ENCODE data around the gene ASAP3. TPM values are rescaled to one million over a fixed set of nuclear protein-coding genes. Genes with fewer than 3 reads are reported as not detected.

The ASAP3 gene
- total and polyA plus RNA-seq, 2 experiments from 2014 or later, result 28.8 to 45.1 TPM

- Histone ChIP-seq H3K4me1 (ENCODE audit: insufficient read depth) (peaks cover 21% of the 10 kb centered on the region), H3K36me3 (replicated peaks; ENCODE audit: insufficient read depth, low read depth) (no peaks in the 10 kb centered on the region), H3K79me2 (peaks cover 83% of the 10 kb centered on the region), H3K9me2 (replicated peaks; ENCODE audit: insufficient read depth) (no peaks in the 10 kb centered on the region), H4K20me1 (ENCODE audit: insufficient read depth, poor library complexity, severe bottlenecking) (peaks cover 37% of the 10 kb centered on the region), H3K4me2 (no peak overlapping the region), H2AFZ (no peak overlapping the region), H3K9me3 (ENCODE audit: low read depth) (no peaks in the 10 kb centered on the region), H3K4me3 (no peak overlapping the region), H3K27ac (peak overlapping the region; percentile 45), H3K27me3 (no peaks in the 10 kb centered on the region)
- TF ChIP-seq CTCF (IDR thresholded peaks at IDR 0.05; ENCODE audit: poor library complexity), result no peak
- no peak for TF ChIP-seq EZH2phosphoT487 (IDR thresholded peaks at IDR 0.05; ENCODE audit: low read depth, severe bottlenecking, unreplicated experiment)
- TF ChIP-seq EZH2 (IDR thresholded peaks at IDR 0.05; ENCODE audit: borderline replicate concordance), result no peak
- WGBS (ENCODE audit: low lambda C conversion rate, missing lambda C conversion rate), result 77% methylated on average over 5 of the region's 5 CpGs
- DNase-seq (ENCODE audit: low spot score), result no peak
These were observed 11.5 kb downstream of the ASAP3 start for GRCh38 chr1:23472351-23473036.

GRCh38 chr1:23471473-23472075 is 12.4 kb downstream of the ASAP3 start:
- Histone ChIP-seq H3K36me3 (replicated peaks; ENCODE audit: insufficient read depth, low read depth) (no peaks in the 10 kb centered on the region), H3K4me2 (no peak overlapping the region), H3K4me3 (no peak overlapping the region), H3K79me2 (peaks cover 84% of the 10 kb centered on the region), H3K9me3 (ENCODE audit: low read depth) (no peaks in the 10 kb centered on the region), H3K27me3 (no peaks in the 10 kb centered on the region), H3K4me1 (ENCODE audit: insufficient read depth) (peaks cover 21% of the 10 kb centered on the region), H3K27ac (peak overlapping the region; percentile 45), H4K20me1 (ENCODE audit: insufficient read depth, poor library complexity, severe bottlenecking) (peaks cover 40% of the 10 kb centered on the region), H3K9me2 (replicated peaks; ENCODE audit: insufficient read depth) (no peaks in the 10 kb centered on the region), H2AFZ (no peak overlapping the region)
- TF ChIP-seq CTCF (IDR thresholded peaks at IDR 0.05; ENCODE audit: poor library complexity), result no peak
- TF ChIP-seq EZH2 (IDR thresholded peaks at IDR 0.05; ENCODE audit: borderline replicate concordance), result no peak
- no peak for DNase-seq (ENCODE audit: low spot score)
- WGBS (ENCODE audit: low lambda C conversion rate, missing lambda C conversion rate), result 72% methylated on average over 4 of the region's 4 CpGs

- H3K4me2 ChIP-seq, result no peak overlapping the region
- no peaks in the 10 kb centered on the region for H3K27me3 ChIP-seq
- DNase-seq (ENCODE audit: low spot score), result no peak
- 83% methylated on average over 12 of the region's 12 CpGs for WGBS (ENCODE audit: low lambda C conversion rate, missing lambda C conversion rate)
- H3K27ac ChIP-seq, result no peak overlapping the region
- no peak overlapping the region for H3K4me3 ChIP-seq
- H3K9me2 ChIP-seq (replicated peaks; ENCODE audit: insufficient read depth), result no peaks in the 10 kb centered on the region
- H3K9me3 ChIP-seq (ENCODE audit: low read depth), result no peaks in the 10 kb centered on the region
- H2AFZ ChIP-seq, result no peak overlapping the region
- H3K79me2 ChIP-seq, result peaks cover 84% of the 10 kb centered on the region
- TF ChIP-seq EZH2phosphoT487 (IDR thresholded peaks at IDR 0.05; ENCODE audit: low read depth, severe bottlenecking, unreplicated experiment) (no peak), EZH2 (IDR thresholded peaks at IDR 0.05; ENCODE audit: borderline replicate concordance) (no peak), CTCF (IDR thresholded peaks at IDR 0.05; ENCODE audit: poor library complexity) (no peak)
- H3K4me1 ChIP-seq (ENCODE audit: insufficient read depth), result peaks cover 21% of the 10 kb centered on the region
- peaks cover 35% of the 10 kb centered on the region for H4K20me1 ChIP-seq (ENCODE audit: insufficient read depth, poor library complexity, severe bottlenecking)
- no peaks in the 10 kb centered on the region for H3K36me3 ChIP-seq (replicated peaks; ENCODE audit: insufficient read depth, low read depth)
These were observed 13.5 kb downstream of the ASAP3 start for GRCh38 chr1:23470282-23471070.

All from hepatocyte (in vitro differentiated cells).